Measurements from ENCODE around the gene MDFI. TPM values are rescaled to one million over a fixed set of nuclear protein-coding genes. Genes with fewer than 3 reads are reported as not detected.

Gene MDFI
- total RNA-seq, 1 experiment from 2014 or later = 0.52 TPM

DNA sequence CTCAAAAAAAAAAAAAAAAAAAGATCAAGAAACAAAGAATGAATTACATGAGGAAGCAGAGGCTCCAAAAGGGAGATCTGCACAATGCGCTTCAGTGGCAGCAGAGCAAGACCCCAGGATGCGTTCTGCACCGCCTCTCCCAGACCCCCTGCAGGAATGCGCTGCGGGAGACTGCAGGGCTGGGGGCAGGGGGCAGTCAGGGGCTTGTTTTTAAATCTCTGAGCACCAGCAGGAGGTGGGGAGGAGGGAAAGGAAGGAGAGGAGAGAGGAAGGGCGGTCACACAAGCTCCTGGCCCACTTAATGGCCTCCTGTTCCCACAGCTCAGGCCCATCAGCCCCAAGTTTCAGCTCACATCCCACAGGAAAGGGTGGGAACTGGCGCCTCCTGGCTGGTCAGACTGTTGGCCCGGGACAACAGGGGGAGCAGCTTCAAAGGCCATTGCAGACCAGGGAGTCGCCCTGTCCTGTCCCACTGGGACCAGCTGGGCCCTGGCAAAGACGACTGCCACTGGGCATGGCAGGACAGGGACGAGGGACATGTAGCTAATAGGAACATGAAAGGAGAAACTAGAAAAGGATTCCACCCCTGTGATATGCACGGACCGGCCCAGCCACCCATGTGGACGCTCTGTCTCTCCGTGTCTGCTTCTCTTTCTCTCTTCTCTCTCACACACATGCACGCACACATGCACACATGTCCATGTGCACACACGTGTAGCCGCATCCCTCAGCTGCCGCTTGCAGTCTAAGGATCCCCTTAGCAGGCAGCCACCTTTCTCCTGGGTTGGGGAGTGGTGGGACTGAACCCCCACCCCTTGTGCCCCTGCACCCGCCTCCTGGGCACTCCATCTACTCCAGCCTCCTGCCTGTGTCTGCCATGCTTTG, 62.4 kb downstream of the MDFI start:
- no peak for DNase-seq (ENCODE audit: extremely low read depth, low read depth)

- DNase-seq (ENCODE audit: extremely low read depth, low read depth) = no peak
Measured at GRCh38 chr6:41702089-41702745, 63.9 kb downstream of the MDFI start.

GRCh38 chr6:41702771-41703494, 64.7 kb downstream of the MDFI start:
- no peak for DNase-seq (ENCODE audit: extremely low read depth, low read depth)

Small RNA genes within 50 kb of the gene (small RNA-seq; reads per million reads assigned to genes)
- 0 reads per million in 2 experiments for gene MIR4641

Other genes starting within 250 kb of the MDFI start
- 3.6 and 3.7 TPM in 2 replicates for gene FOXP4, start 92.1 kb upstream of the MDFI start, total RNA-seq (2014; rRNA removed; shearing (Covaris generic))
- gene TFEB, start 97.1 kb downstream of the MDFI start, total RNA-seq (2014; rRNA removed; shearing (Covaris generic)) = 3.1 and 4.6 TPM in 2 replicates
- not detected in 2 replicates for gene PGC, start 108.9 kb downstream of the MDFI start, total RNA-seq (2014; rRNA removed; shearing (Covaris generic))
- 1.2 and 2.5 TPM in 2 replicates for gene FRS3, start 141.4 kb downstream of the MDFI start, total RNA-seq (2014; rRNA removed; shearing (Covaris generic))
- 0.40 and 1.2 TPM in 2 replicates for gene PRICKLE4, start 142.3 kb downstream of the MDFI start, total RNA-seq (2014; rRNA removed; shearing (Covaris generic))
- gene TOMM6, start 149.2 kb downstream of the MDFI start, total RNA-seq (2014; rRNA removed; shearing (Covaris generic)) = 129 and 142 TPM in 2 replicates